GM19463 (cell line): ENCODE data around the gene HEATR3.

Experiments used
- ATAC-seq: cut with Tn5 transposase; IDR thresholded peaks from one replicate; pipeline ENCODE4 v1.9.1; 2021; ENCODE audit warnings: mild to moderate bottlenecking, moderate library complexity; ENCODE audit not compliant: unreplicated experiment

Gene HEATR3

GRCh38 chr16:50152807-50153595 is 87.2 kb downstream of the HEATR3 start, which contains the start of gene TENT4B:
Gene TENT4B (plus strand): TSS chr16:50153306. CDS start chr16:50153622, 316 bp downstream.
- ATAC-seq, result peak; percentile 69

GRCh38 chr16:50153596-50154419 is 88.0 kb downstream of the HEATR3 start:
- peak; percentile 14 for ATAC-seq

- ATAC-seq, result no peak
These were observed 88.7 kb downstream of the HEATR3 start for GRCh38 chr16:50154420-50154950.

- ATAC-seq, result no peak
These were observed 90.2 kb downstream of the HEATR3 start for GRCh38 chr16:50155925-50156324.
